GM19351 (cell line): Measurements from ENCODE around the gene APOL3.
"Not testable (repeated sequence)": the region's sequence is repeated elsewhere in the genome, so short reads cannot be mapped to it uniquely, and the experiment has no call there.

Source experiments
- ATAC-seq: cut with Tn5 transposase; IDR thresholded peaks from one replicate; pipeline ENCODE4 v1.9.1; 2021; ENCODE audit warnings: mild to moderate bottlenecking, moderate library complexity; ENCODE audit not compliant: unreplicated experiment

Gene APOL3

GRCh38 chr22:36160499-36160942, at the start of gene APOL3:
TSS of gene APOL3 (minus strand) at chr22:36160755. CDS start at chr22:36149055, 11,700 bp downstream.
- no peak for ATAC-seq

GRCh38 chr22:36210224-36210623, 49.7 kb upstream of the APOL3 start:
- ATAC-seq: no peak

- not testable (repeated sequence) for ATAC-seq
Measured at GRCh38 chr22:36209488-36209908, 48.9 kb upstream of the APOL3 start.

GRCh38 chr22:36208914-36209313, 48.4 kb upstream of the APOL3 start:
- no peak for ATAC-seq

- ATAC-seq: no peak
Measured at GRCh38 chr22:36208162-36208765, 47.7 kb upstream of the APOL3 start.

GRCh38 chr22:36206255-36206654, 45.7 kb upstream of the APOL3 start:
- no peak for ATAC-seq

GRCh38 chr22:36205573-36205972, 45.0 kb upstream of the APOL3 start:
- ATAC-seq: not testable (repeated sequence)

GRCh38 chr22:36204632-36205015, 44.1 kb upstream of the APOL3 start:
- no peak for ATAC-seq

GRCh38 chr22:36204001-36204631, 43.6 kb upstream of the APOL3 start:
- ATAC-seq: no peak

GRCh38 chr22:36203441-36203840, 42.9 kb upstream of the APOL3 start:
- not testable (repeated sequence) for ATAC-seq

- ATAC-seq: not testable (repeated sequence)
Measured at GRCh38 chr22:36202906-36203305, 42.4 kb upstream of the APOL3 start.

- ATAC-seq: no peak
Measured at GRCh38 chr22:36201630-36202319, 41.2 kb upstream of the APOL3 start, which contains the start of gene APOL4. TSS of gene APOL4 (minus strand) at chr22:36201809. CDS start at chr22:36201734, 75 bp downstream.

GRCh38 chr22:36201025-36201424, 40.5 kb upstream of the APOL3 start:
- ATAC-seq: not testable (repeated sequence)

GRCh38 chr22:36199001-36199551, 38.5 kb upstream of the APOL3 start:
- ATAC-seq: no peak

GRCh38 chr22:36198536-36198935, 38.0 kb upstream of the APOL3 start:
- ATAC-seq: no peak

GRCh38 chr22:36197514-36198146, 37.1 kb upstream of the APOL3 start:
- ATAC-seq: no peak

- ATAC-seq: no peak
Measured at GRCh38 chr22:36197065-36197440, 36.5 kb upstream of the APOL3 start.

GRCh38 chr22:36196254-36197064, 35.9 kb upstream of the APOL3 start:
- ATAC-seq: no peak

GRCh38 chr22:36194971-36195370, 34.4 kb upstream of the APOL3 start:
- no peak for ATAC-seq

- ATAC-seq: no peak
Measured at GRCh38 chr22:36194385-36194784, 33.8 kb upstream of the APOL3 start.
